Sigmoid colon (tissue), 7 donors: Measurements from ENCODE around the gene DNAH3. TPM values are rescaled to one million over a fixed set of nuclear protein-coding genes. Genes with fewer than 3 reads are reported as not detected.

Experiments
- DNase-seq: peaks from one replicate; pipeline ENCODE4 v3.0.0-alpha.2; 2019
- H3K27ac ChIP-seq, 4 donors: fragments of 200-600 bp; sonication (generic); one replicate each; pipeline ENCODE4 v1.5.1; 2016 to 2019; ENCODE audit warnings: mild to moderate bottlenecking in 1 of 4
- H3K27me3 ChIP-seq, 3 donors: fragments of 200-600 bp; sonication (generic); one replicate each; pipeline ENCODE4 v1.5.1; 2019; ENCODE audit warnings: mild to moderate bottlenecking in 1 of 3
- H3K36me3 ChIP-seq, 4 donors: fragments of 200-600 bp; sonication (generic); one replicate each; pipeline ENCODE4 v1.5.1; 2016 to 2019
- H3K4me1 ChIP-seq, 4 donors: fragments of 200-600 bp; sonication (generic); one replicate each; pipeline ENCODE4 v1.5.1; 2017 to 2019
- H3K4me3 ChIP-seq, 4 donors: fragments of 200-600 bp; sonication (generic); one replicate each; pipeline ENCODE4 v1.5.1; 2017 to 2019; ENCODE audit warnings: mild to moderate bottlenecking in 2 of 4, moderate library complexity in 1 of 4
- H3K9me3 ChIP-seq, 4 donors: fragments of 200-600 bp in 3 of 4; sonication (generic) in 3 of 4; one replicate each; pipeline versions ENCODE4 v1.5.1 to v1.6.1; 2013 to 2019
- EP300 ChIP-seq, 4 donors: sonication (generic); formaldehyde crosslinking; IDR thresholded peaks; one replicate each; pipeline ENCODE4 v1.6.1; 2017; ENCODE audit warnings: antibody characterized with exemption in 4 of 4
- POLR2A ChIP-seq, 2 donors: fragments of 450-650 bp; IDR thresholded peaks; one replicate each; pipeline ENCODE4 v1.6.1; 2016; ENCODE audit warnings: antibody characterized with exemption in 2 of 2, mild to moderate bottlenecking in 2 of 2, moderate library complexity in 2 of 2
- POLR2AphosphoS5 ChIP-seq, 4 donors: sonication (generic); formaldehyde crosslinking; IDR thresholded peaks; one replicate each; pipeline ENCODE4 v1.6.1; 2017; ENCODE audit warnings: antibody characterized with exemption in 4 of 4
- WGBS, 2 donors: extraction: QIAGEN DNeasy Blood & Tissue Kit; methylation state at CpG; one replicate each; pipeline ENCODE4 v1.1.7; 2013; 5-methylcytosine and 5-hydroxymethylcytosine counted together
- intact Hi-C: fragments of 100-400 bp; cut with DNase I; formaldehyde crosslinking; loops from one replicate; pipeline ENCODE4 v1.15.1; 2023
- polyA plus RNA-seq, 3 donors: library from polyadenylated mRNA; stranded (reverse); fragments of 200-250 nt; gene quantifications; one replicate each; pipeline ENCODE4 v1.2.3, GENCODE V29; 2013
- total RNA-seq, 4 donors: library from RNA; depleted of rRNA; stranded (reverse); fragments of >200 nt; gene quantifications; one replicate each; pipeline ENCODE4 v1.1.0, GENCODE V29; 2016
- TF ChIP-seq, protein P1 (sequence below), 4 experiments: fragments of 450-650 bp in 3 of 4; fragments of 200-600 bp in 1 of 4; IDR thresholded peaks; one replicate each; pipeline ENCODE4 v1.5.1; 2016 to 2019; ENCODE audit warnings: antibody characterized with exemption in 4 of 4, mild to moderate bottlenecking in 3 of 4, moderate library complexity in 2 of 4
- donor health status: healthy with polysubstance abuse.
- donor health status: Bipolar disorder and iron deficiency.
- donor health status: healthy.

Gene DNAH3
- total and polyA plus RNA-seq, 7 donors, result 0.26 to 0.92 (median 0.60) TPM; not detected in 4

DNA sequence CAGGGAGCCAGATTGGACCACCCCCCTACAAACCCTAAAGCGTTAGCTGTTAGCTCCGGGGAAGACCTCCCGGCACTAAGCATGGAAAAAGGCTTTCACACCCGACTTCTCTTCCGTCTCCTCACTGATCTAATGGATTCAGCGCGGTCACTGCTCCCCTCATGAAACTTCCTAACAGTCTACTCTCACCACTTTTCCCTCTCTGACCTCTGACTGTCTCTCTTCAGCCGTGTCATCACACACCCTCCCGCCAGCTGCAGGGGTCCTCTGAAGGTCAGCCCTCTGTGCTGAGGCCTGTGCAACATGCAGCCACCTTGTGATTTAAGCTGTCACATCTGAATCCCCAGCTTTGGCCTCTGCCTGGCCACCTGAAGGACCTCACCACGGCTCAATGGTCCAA is 234.4 kb downstream of the DNAH3 start:
- H3K36me3 ChIP-seq, result no peaks in the 10 kb centered on the region
- H3K9me3 ChIP-seq, result no peaks in the 10 kb centered on the region
- TF ChIP-seq, protein P1, sequence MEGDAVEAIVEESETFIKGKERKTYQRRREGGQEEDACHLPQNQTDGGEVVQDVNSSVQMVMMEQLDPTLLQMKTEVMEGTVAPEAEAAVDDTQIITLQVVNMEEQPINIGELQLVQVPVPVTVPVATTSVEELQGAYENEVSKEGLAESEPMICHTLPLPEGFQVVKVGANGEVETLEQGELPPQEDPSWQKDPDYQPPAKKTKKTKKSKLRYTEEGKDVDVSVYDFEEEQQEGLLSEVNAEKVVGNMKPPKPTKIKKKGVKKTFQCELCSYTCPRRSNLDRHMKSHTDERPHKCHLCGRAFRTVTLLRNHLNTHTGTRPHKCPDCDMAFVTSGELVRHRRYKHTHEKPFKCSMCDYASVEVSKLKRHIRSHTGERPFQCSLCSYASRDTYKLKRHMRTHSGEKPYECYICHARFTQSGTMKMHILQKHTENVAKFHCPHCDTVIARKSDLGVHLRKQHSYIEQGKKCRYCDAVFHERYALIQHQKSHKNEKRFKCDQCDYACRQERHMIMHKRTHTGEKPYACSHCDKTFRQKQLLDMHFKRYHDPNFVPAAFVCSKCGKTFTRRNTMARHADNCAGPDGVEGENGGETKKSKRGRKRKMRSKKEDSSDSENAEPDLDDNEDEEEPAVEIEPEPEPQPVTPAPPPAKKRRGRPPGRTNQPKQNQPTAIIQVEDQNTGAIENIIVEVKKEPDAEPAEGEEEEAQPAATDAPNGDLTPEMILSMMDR (IDR thresholded peaks at IDR 0.05), result no peak
- TF ChIP-seq EP300 (IDR thresholded peaks at IDR 0.05), result no peak
- TF ChIP-seq POLR2AphosphoS5 (IDR thresholded peaks at IDR 0.05), result no peak
- TF ChIP-seq POLR2A (IDR thresholded peaks at IDR 0.05), result no peak
- H3K27ac ChIP-seq, result no peak overlapping the region
- intact Hi-C loops, result loop anchor here (10.0 kb wide), 1 partner anchor 169 kb away; no protein-coding TSS in a partner anchor
- H3K4me3 ChIP-seq, result no peak overlapping the region
- H3K27me3 ChIP-seq, result no peaks in the 10 kb centered on the region
- DNase-seq, result no peak
- WGBS, 2 donors, result 95 to 96% methylated on average over 10 of the region's 10 CpGs
- H3K4me1 ChIP-seq, result peaks cover 0 to 22% (median 11%) of the 10 kb centered on the region in 4 donors

GRCh38 chr16:20911361-20911760 is 239.3 kb downstream of the DNAH3 start:
- peaks cover 0 to 59% (median 25%) of the 10 kb centered on the region in 4 donors for H3K4me1 ChIP-seq
- H3K27ac ChIP-seq, result peak overlapping the region; percentile 51 to 98 (median 64)
- intact Hi-C loops, result loop anchor here (10.0 kb wide), 1 partner anchor 173 kb away; no protein-coding TSS in a partner anchor
- no peaks in the 10 kb centered on the region for H3K36me3 ChIP-seq
- TF ChIP-seq, protein P1 (IDR thresholded peaks at IDR 0.05), result no peak
- no peak for TF ChIP-seq POLR2AphosphoS5 (IDR thresholded peaks at IDR 0.05)
- TF ChIP-seq EP300 (IDR thresholded peaks at IDR 0.05), result no peak
- TF ChIP-seq POLR2A (IDR thresholded peaks at IDR 0.05), result no peak
- H3K9me3 ChIP-seq, result no peaks in the 10 kb centered on the region
- H3K27me3 ChIP-seq, result no peaks in the 10 kb centered on the region
- no peak overlapping the region for H3K4me3 ChIP-seq
- 67 to 69% methylated on average over 1 of the region's 1 CpG for WGBS, 2 donors
- DNase-seq, result no peak

- intact Hi-C loops, result loop anchor here (10.0 kb wide), 1 partner anchor 174 kb away; no protein-coding TSS in a partner anchor
- 36 to 44% methylated on average over 2 of the region's 2 CpGs for WGBS, 2 donors
- H3K4me1 ChIP-seq, result peaks cover 0 to 64% (median 30%) of the 10 kb centered on the region in 4 donors
- DNase-seq, result no peak
- no peaks in the 10 kb centered on the region for H3K27me3 ChIP-seq
- H3K27ac ChIP-seq, result peak overlapping the region; percentile 51 to 98 (median 64)
- no peaks in the 10 kb centered on the region for H3K36me3 ChIP-seq
- TF ChIP-seq EP300 (IDR thresholded peaks at IDR 0.05) (peak in 1 of 4 donors; percentile 41), POLR2AphosphoS5 (IDR thresholded peaks at IDR 0.05) (peak in 3 of 4 donors; percentile 39 to 79 (median 53)), POLR2A (IDR thresholded peaks at IDR 0.05) (no peak)
- no peak overlapping the region for H3K4me3 ChIP-seq
- H3K9me3 ChIP-seq, result no peaks in the 10 kb centered on the region
Observed at GRCh38 chr16:20910781-20911321, 239.8 kb downstream of the DNAH3 start.

DNA sequence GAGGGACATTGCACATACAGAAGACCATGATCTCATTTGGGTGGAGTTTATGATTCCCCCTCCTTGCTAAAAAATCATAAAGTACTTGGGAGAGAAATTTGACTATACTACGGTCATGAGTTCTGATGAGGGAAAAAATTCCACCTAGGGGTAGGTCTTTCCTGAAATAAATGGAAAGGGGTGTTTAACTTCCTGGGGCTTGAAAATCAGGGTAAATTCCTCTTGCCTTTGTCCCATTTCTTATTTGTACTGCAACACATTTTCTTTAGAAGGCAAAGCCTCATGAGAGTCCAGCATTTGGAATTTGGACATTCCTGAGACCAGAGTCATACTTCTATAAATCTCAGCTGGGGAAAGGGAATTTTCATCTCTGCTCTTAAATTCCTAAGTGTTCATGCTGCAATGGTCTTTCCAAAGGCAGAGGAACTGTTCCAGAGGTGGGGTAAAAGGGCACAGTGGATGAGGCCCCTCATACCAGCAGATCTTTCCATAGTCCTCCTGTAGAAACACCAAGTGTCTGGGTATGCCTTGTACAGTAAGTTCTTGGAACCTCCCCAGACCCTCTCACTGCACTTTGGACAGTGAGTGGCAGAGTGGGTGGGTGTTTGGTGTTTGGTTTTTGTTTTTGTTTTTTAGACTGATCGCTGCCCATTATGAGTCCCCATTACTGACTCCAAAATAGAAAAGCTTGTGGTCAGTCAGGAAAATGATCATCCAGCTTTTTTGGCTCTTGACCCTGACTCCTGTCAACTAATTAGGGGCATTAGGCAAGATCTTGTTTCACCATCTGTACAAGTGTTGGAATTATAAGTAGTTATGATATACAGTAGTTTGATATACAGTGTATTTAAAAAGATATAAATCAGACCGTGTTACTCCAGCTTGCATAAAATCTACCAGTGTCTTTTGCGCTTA is 244.0 kb downstream of the DNAH3 start:
- intact Hi-C loops, result loop anchor here (10.0 kb wide), 1 partner anchor 102 kb away; the partner anchor contains the start of genes ERI2 and REXO5

GRCh38 chr16:20905576-20905975 is 245.1 kb downstream of the DNAH3 start:
- TF ChIP-seq EP300 (IDR thresholded peaks at IDR 0.05), result no peak
- TF ChIP-seq, protein P1 (IDR thresholded peaks at IDR 0.05), result no peak
- no peak for TF ChIP-seq POLR2A (IDR thresholded peaks at IDR 0.05)
- TF ChIP-seq POLR2AphosphoS5 (IDR thresholded peaks at IDR 0.05), result no peak
- peak overlapping the region; percentile 75 to 99 (median 97) for H3K27ac ChIP-seq
- no peaks in the 10 kb centered on the region for H3K36me3 ChIP-seq
- intact Hi-C loops, result loop anchor here (10.0 kb wide), 1 partner anchor 101 kb away; the partner anchor contains the start of genes ERI2 and REXO5
- peaks cover 0 to 81% (median 65%) of the 10 kb centered on the region in 4 donors for H3K4me1 ChIP-seq
- DNase-seq, result no peak
- WGBS, 2 donors, result 81 to 89% methylated on average over 3 of the region's 3 CpGs
- H3K4me3 ChIP-seq, result no peak overlapping the region
- no peaks in the 10 kb centered on the region for H3K9me3 ChIP-seq
- H3K27me3 ChIP-seq, result no peaks in the 10 kb centered on the region

More for the DNA sequence above, 244.0 kb downstream of the DNAH3 start:
- 73 to 86% methylated on average over 4 of the region's 4 CpGs for WGBS, 2 donors
- Histone ChIP-seq H3K4me3 (no peak overlapping the region), H3K9me3 (no peaks in the 10 kb centered on the region), H3K27ac (peak overlapping the region; percentile 75 to 99 (median 97)), H3K36me3 (no peaks in the 10 kb centered on the region), H3K27me3 (no peaks in the 10 kb centered on the region), H3K4me1 (peaks cover 0 to 86% (median 64%) of the 10 kb centered on the region in 4 donors)
- TF ChIP-seq EP300 (IDR thresholded peaks at IDR 0.05), result peak in 1 of 4 donors; percentile 9
- TF ChIP-seq POLR2A (IDR thresholded peaks at IDR 0.05), result no peak
- TF ChIP-seq POLR2AphosphoS5 (IDR thresholded peaks at IDR 0.05), result peak in 3 of 4 donors; percentile 5 to 50 (median 11)
- no peak for DNase-seq
